ENCODE measurements around the gene DNALI1. TPM values are rescaled to one million over a fixed set of nuclear protein-coding genes. Genes with fewer than 3 reads are reported as not detected.
A peak's percentile ranks its signal among the peaks of the same experiment; 100 is the strongest.

The DNALI1 gene
- total RNA-seq, 1 donor from 2014 or later, result 13.2 TPM

DNA sequence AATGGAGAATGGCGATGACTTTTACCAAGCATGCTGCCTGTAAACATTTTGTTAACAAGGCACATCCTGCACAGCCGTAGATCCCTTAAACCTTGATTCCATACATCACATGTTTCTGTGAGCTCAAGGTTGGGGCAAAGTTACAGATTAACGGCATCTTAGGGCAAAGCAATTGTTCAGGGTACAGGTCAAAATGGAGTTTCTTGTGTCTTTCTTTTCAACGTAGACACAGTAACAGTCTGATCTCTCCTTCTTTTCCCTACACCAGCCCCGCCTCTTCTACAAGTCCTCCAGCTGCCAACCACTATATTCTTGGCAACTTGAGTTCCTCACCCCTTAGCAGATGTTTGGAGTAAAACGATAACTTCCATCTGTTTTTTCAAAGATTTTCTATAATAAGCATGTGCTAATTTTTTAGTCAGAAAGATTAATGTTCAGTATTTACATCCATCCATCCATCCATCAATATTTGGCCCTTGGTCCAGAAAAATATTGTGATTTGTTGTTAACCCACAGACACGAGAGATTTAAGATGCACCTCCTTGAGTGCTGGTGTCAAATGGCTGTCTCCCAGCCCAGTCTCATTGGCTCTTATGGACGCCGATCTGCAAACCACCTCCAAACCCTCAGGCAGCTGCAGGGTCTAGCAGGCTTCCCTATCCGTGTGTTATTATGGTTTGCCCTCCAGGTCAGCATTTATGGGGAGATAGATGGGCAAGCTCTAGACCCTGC is 3.8 kb downstream of the DNALI1 start:
- Histone ChIP-seq H3K27me3 (no peaks in the 10 kb centered on the region), H3K27ac (no peak overlapping the region), H3K36me3 (peaks cover 14% of the 10 kb centered on the region), H3K4me3 (no peak overlapping the region), H3K9me3 (no peaks in the 10 kb centered on the region), H3K4me1 (peaks cover 7% of the 10 kb centered on the region)
- ATAC-seq (no peak), DNase-seq (no peak)
- TF ChIP-seq, protein P1, sequence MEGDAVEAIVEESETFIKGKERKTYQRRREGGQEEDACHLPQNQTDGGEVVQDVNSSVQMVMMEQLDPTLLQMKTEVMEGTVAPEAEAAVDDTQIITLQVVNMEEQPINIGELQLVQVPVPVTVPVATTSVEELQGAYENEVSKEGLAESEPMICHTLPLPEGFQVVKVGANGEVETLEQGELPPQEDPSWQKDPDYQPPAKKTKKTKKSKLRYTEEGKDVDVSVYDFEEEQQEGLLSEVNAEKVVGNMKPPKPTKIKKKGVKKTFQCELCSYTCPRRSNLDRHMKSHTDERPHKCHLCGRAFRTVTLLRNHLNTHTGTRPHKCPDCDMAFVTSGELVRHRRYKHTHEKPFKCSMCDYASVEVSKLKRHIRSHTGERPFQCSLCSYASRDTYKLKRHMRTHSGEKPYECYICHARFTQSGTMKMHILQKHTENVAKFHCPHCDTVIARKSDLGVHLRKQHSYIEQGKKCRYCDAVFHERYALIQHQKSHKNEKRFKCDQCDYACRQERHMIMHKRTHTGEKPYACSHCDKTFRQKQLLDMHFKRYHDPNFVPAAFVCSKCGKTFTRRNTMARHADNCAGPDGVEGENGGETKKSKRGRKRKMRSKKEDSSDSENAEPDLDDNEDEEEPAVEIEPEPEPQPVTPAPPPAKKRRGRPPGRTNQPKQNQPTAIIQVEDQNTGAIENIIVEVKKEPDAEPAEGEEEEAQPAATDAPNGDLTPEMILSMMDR (IDR thresholded peaks at IDR 0.05), result no peak
- intact Hi-C loops (cut with DNase I), result no loop called here

- intact Hi-C loops (cut with DNase I), result no loop called here
- ATAC-seq, result peak; percentile 43
- Histone ChIP-seq H3K27me3 (no peaks in the 10 kb centered on the region), H3K4me3 (no peak overlapping the region), H3K9me3 (no peaks in the 10 kb centered on the region), H3K36me3 (peaks cover 23% of the 10 kb centered on the region), H3K4me1 (peaks cover 3% of the 10 kb centered on the region), H3K27ac (no peak overlapping the region)
- TF ChIP-seq, protein P1 (IDR thresholded peaks at IDR 0.05), result peak; percentile 36
- DNase-seq, result no peak
Measured at GRCh38 chr1:37561133-37562132, 4.7 kb downstream of the DNALI1 start.

DNA sequence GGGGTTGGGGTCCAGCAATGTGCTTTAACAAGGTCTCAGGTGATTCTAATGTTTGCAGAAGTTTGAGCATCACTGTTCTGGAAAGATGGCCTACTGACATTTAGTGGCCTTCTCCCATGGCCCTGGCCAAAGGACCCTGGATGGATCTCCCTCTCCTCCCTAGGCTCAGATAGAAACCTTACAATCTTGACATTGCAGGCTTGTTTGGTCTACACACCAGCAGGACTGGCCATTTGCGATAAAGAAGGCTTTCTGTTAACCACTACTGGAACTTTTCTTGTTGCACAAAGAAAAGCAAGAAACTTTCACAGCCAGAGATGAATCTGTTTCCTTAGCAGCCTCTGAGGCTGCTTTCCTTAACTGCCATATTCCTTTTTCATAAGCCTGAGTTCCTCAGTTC is 6.2 kb downstream of the DNALI1 start:
- Histone ChIP-seq H3K27ac (no peak overlapping the region), H3K27me3 (no peaks in the 10 kb centered on the region), H3K36me3 (peaks cover 38% of the 10 kb centered on the region), H3K4me3 (no peak overlapping the region), H3K9me3 (no peaks in the 10 kb centered on the region), H3K4me1 (no peaks in the 10 kb centered on the region)
- ATAC-seq (no peak), DNase-seq (no peak)
- intact Hi-C loops (cut with DNase I), result no loop called here
- TF ChIP-seq, protein P1 (IDR thresholded peaks at IDR 0.05), result no peak

DNA sequence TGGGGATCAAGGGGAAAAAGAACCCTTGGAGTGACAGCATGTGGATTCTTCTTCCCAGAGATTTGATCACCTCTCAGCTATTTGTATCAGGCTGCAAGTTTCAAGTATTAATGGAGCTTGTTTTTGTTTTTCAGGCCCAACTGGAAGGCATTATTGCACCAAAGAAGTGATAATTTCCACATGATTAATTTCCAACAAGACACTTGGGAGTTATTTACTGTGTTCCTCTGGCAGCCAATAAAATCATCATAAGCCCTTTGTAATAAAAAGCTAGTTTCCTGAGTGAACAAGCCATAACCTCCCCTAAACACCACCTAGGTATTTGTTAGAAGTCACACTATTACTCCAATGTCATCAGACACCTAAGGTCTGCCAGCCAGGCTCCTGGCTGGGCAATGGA is 8.2 kb downstream of the DNALI1 start:
- TF ChIP-seq, protein P1 (IDR thresholded peaks at IDR 0.05), result no peak
- DNase-seq (no peak), ATAC-seq (no peak)
- intact Hi-C loops (cut with DNase I), result no loop called here
- Histone ChIP-seq H3K36me3 (peaks cover 57% of the 10 kb centered on the region), H3K4me1 (no peaks in the 10 kb centered on the region), H3K27ac (no peak overlapping the region), H3K9me3 (no peaks in the 10 kb centered on the region), H3K4me3 (no peak overlapping the region), H3K27me3 (no peaks in the 10 kb centered on the region)

- TF ChIP-seq, protein P1 (IDR thresholded peaks at IDR 0.05), result no peak
- Histone ChIP-seq H3K4me3 (no peak overlapping the region), H3K27ac (no peak overlapping the region), H3K9me3 (no peaks in the 10 kb centered on the region), H3K36me3 (peaks cover 78% of the 10 kb centered on the region), H3K27me3 (no peaks in the 10 kb centered on the region), H3K4me1 (no peaks in the 10 kb centered on the region)
- intact Hi-C loops (cut with DNase I), result no loop called here
- no peak for ATAC-seq
- no peak for DNase-seq
Measured at GRCh38 chr1:37567023-37567422, 10.3 kb downstream of the DNALI1 start.

Measured in upper lobe of right lung (tissue), 1 donor.